T-cell (primary cell): ENCODE results near the gene GPR137B. TPM values are rescaled to one million over a fixed set of nuclear protein-coding genes. Genes with fewer than 3 reads are reported as not detected.

Experiments
- ATAC-seq, 4 experiments: fragments of 200-7000 bp in 3 of 4; fragments of 150-1000 bp in 1 of 4; cut with Tn5 transposase; replicated peaks in 1 of 4; 1 replicate in 3 of 4; 2 replicates in 1 of 4; pipeline ENCODE4 v1.10.0; 2021; ENCODE audit warnings: moderate library complexity in 3 of 4, mild to moderate bottlenecking in 2 of 4, moderate number of reproducible peaks in 1 of 4
- CTCF ChIA-PET, 2 donors: fragments of 300-600 bp; sonication (Branson Sonifier 250); formaldehyde crosslinking; loops; one replicate each; lab custom pipeline; 2022; ENCODE audit warnings: antibody characterized with exemption in 2 of 2; lab: Charles Lee
- POLR2A ChIA-PET, 2 donors: fragments of 300-600 bp; sonication (Branson Sonifier 250); formaldehyde crosslinking; loops; one replicate each; lab custom pipeline; 2022; ENCODE audit warnings: antibody characterized with exemption in 2 of 2; lab: Charles Lee
- DNase-seq, 35 experiments: peaks; one replicate each; pipeline versions ENCODE4 v3.0.0 to v3.0.0-alpha.2; 2013 to 2023
- H3K27ac ChIP-seq: one replicate; pipeline ENCODE4 v1.5.1; 2013; ENCODE audit warnings: low read length
- H3K27me3 ChIP-seq, 2 experiments: replicated peaks in 1 of 2; 1 replicate in 1 of 2; 2 replicates in 1 of 2; pipeline versions ENCODE4 v1.6.1 to v1.7.0; 2013; ENCODE audit warnings: low read length in 1 of 2, mixed read lengths in 1 of 2; ENCODE audit not compliant: control insufficient read depth in 2 of 2, insufficient read depth in 2 of 2; ENCODE audit errors: extremely low read depth in 1 of 2
- H3K36me3 ChIP-seq, 2 donors: 1 replicate in 1 of 2; 2 replicates in 1 of 2; pipeline versions ENCODE4 v1.6.1 to v1.7.0; 2013; ENCODE audit warnings: low read length in 1 of 2; ENCODE audit not compliant: control insufficient read depth in 2 of 2, insufficient read depth in 1 of 2; ENCODE audit errors: extremely low read depth in 1 of 2
- H3K4me1 ChIP-seq, 2 experiments: 1 replicate in 1 of 2; 2 replicates in 1 of 2; pipeline versions ENCODE4 v1.6.1 to v1.7.0; 2013; ENCODE audit warnings: low read length in 2 of 2, mixed read lengths in 1 of 2; ENCODE audit not compliant: insufficient read depth in 2 of 2, control insufficient read depth in 1 of 2; ENCODE audit errors: extremely low read depth in 1 of 2
- H3K4me3 ChIP-seq, 2 donors: 1 replicate in 1 of 2; 2 replicates in 1 of 2; pipeline versions ENCODE4 v1.5.1 to v1.7.0; 2013; ENCODE audit warnings: mild to moderate bottlenecking in 2 of 2, low read length in 1 of 2, moderate library complexity in 1 of 2; ENCODE audit not compliant: control insufficient read depth in 1 of 2; ENCODE audit errors: extremely low read depth in 1 of 2
- H3K9me3 ChIP-seq: 2 replicates; pipeline ENCODE4 v1.7.0; 2013
- H3K27ac Mint-ChIP-seq, 2 donors: one replicate each; pipeline ENCODE4 v1.8.0; 2020 to 2021; ENCODE audit warnings: mild to moderate bottlenecking in 2 of 2, mixed read lengths in 2 of 2
- H3K27me3 Mint-ChIP-seq, 2 donors: one replicate each; pipeline ENCODE4 v1.8.0; 2021 to 2022; ENCODE audit warnings: mixed read lengths in 2 of 2
- H3K36me3 Mint-ChIP-seq: one replicate; pipeline ENCODE4 v1.8.0; 2021; ENCODE audit warnings: mixed read lengths
- H3K4me1 Mint-ChIP-seq, 3 donors: one replicate each; pipeline ENCODE4 v1.8.0; 2020 to 2022; ENCODE audit warnings: mixed read lengths in 3 of 3, mild to moderate bottlenecking in 1 of 3
- H3K4me3 Mint-ChIP-seq, 3 donors: one replicate each; pipeline ENCODE4 v1.8.0; 2020 to 2022; ENCODE audit warnings: mild to moderate bottlenecking in 3 of 3, mixed read lengths in 3 of 3, moderate library complexity in 3 of 3
- H3K9me3 Mint-ChIP-seq, 3 donors: one replicate each; pipeline ENCODE4 v1.8.0; 2020 to 2022; ENCODE audit warnings: mixed read lengths in 3 of 3
- WGBS: methylation state at CpG from one replicate; pipeline ENCODE4 v1.1.5; 2013; ENCODE audit warnings: missing lambda C conversion rate; ENCODE audit not compliant: insufficient coverage; 5-methylcytosine and 5-hydroxymethylcytosine counted together
- total RNA-seq, 35 experiments: library from RNA in 6 of 35; stranded (reverse) in 6 of 35; fragments of 120-200 nt in 1 of 35; gene quantifications; one replicate each; pipeline versions ENCODE4 v1.2.1 to v1.2.4 and lab custom pipeline; 2013 to 2026

Gene GPR137B
- total RNA-seq, 5 donors from 2014 or later (not counting 1 experiment from before 2014, with no cell fraction given): 11.2 to 16.1 (median 12.2) TPM

DNA sequence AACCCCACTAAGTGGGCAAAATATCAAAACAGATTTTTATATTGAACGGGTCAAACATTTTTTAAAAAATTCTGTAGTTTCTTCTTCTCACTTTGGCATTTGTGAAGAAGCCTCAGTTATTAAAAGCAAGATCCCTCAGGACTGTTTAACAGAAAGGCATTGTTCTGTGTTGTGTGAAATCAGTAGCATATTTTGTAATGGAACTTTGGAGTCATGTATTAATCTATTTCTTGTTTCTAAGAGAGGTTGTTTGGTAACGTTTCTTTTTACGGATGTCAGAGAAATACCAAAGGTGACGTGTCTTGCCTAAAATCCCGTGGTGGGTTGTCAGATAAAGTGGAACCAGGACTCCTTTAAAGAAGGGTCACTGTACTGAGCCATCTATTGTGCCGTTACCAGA lies 23.7 kb downstream of the GPR137B start:
- no peak overlapping the region for H3K4me3 ChIP-seq
- no peak overlapping the region for H3K4me3 Mint-ChIP-seq
- H3K27ac ChIP-seq: no peak overlapping the region
- H3K36me3 ChIP-seq: no peaks in the 10 kb centered on the region
- POLR2A ChIA-PET: no interaction called here
- DNase-seq: no peak
- peaks cover 0 to 10% of the 10 kb centered on the region in 2 experiments for H3K4me1 ChIP-seq
- peaks cover 31% of the 10 kb centered on the region for H3K36me3 Mint-ChIP-seq
- no peaks in the 10 kb centered on the region for H3K9me3 ChIP-seq
- CTCF ChIA-PET: no interaction called here
- no peak overlapping the region for H3K27ac Mint-ChIP-seq
- WGBS: no CpG with 5 or more reads among the region's 6 CpGs
- H3K27me3 Mint-ChIP-seq: no peaks in the 10 kb centered on the region
- peaks cover 10 to 11% (median 11%) of the 10 kb centered on the region in 3 donors for H3K9me3 Mint-ChIP-seq
- no peak for ATAC-seq
- no peaks in the 10 kb centered on the region for H3K27me3 ChIP-seq
- peaks cover 6 to 16% (median 12%) of the 10 kb centered on the region in 3 donors for H3K4me1 Mint-ChIP-seq

DNA sequence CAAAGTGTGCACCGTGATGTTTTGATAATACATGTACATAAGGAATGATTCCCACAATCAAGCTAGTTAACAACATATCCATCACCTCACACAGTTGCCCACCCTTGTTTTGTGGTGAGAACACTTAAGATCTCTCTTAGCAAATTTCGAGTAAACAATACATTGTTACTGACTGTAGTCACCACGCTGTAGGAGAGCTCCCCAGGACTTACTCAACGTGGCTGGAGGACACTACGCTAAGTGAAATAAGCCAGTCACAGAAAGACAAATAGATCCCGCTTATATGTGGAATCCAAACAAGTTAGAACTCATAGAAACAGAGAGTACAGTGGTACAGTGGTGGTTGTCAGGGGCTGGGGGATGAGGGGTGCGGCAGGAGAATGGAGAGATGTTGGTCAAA lies 24.8 kb downstream of the GPR137B start:
- 96% methylated on average over 4 of the region's 7 CpGs for WGBS
- no peak overlapping the region for H3K27ac Mint-ChIP-seq
- Histone ChIP-seq H3K27ac (no peak overlapping the region), H3K4me3 (no peak overlapping the region), H3K27me3 (no peaks in the 10 kb centered on the region), H3K4me1 (peaks cover 0 to 7% of the 10 kb centered on the region in 2 experiments), H3K36me3 (no peaks in the 10 kb centered on the region), H3K9me3 (no peaks in the 10 kb centered on the region)
- peaks cover 20% of the 10 kb centered on the region for H3K36me3 Mint-ChIP-seq
- peaks cover 0 to 7% (median under 1%) of the 10 kb centered on the region in 3 donors for H3K9me3 Mint-ChIP-seq
- ATAC-seq: no peak
- POLR2A ChIA-PET: no interaction called here
- H3K4me3 Mint-ChIP-seq: no peak overlapping the region
- no peaks in the 10 kb centered on the region for H3K27me3 Mint-ChIP-seq
- CTCF ChIA-PET: no interaction called here
- DNase-seq: no peak
- peaks cover 6 to 16% (median 10%) of the 10 kb centered on the region in 3 donors for H3K4me1 Mint-ChIP-seq

DNA sequence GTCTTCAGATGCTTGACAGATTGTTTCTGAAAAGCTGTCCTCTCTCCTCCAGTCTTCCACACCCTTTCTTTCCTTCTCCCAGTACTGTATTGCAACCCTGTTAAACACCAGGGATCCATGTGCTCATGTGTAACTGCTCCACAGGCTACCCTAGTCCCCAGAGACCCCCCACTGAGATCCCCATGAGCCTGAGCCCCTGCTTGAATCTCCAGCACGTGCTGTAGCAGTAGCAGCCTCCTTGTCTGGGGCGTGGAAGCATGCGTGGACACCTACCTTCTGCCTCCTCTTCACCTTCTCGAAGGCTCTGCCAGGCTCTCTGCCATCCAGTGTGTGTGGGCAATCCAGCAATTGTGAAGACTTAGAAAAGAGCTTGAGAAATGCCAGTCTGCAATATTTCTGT lies 25.2 kb downstream of the GPR137B start:
- no peak overlapping the region for H3K4me3 ChIP-seq
- POLR2A ChIA-PET: no interaction called here
- Mint-ChIP-seq H3K36me3 (peaks cover 19% of the 10 kb centered on the region), H3K27ac (no peak overlapping the region), H3K9me3 (peaks cover 0 to 7% (median 0%) of the 10 kb centered on the region in 3 donors), H3K4me3 (no peak overlapping the region), H3K4me1 (peaks cover 6 to 16% (median 10%) of the 10 kb centered on the region in 3 donors), H3K27me3 (no peaks in the 10 kb centered on the region)
- no peaks in the 10 kb centered on the region for H3K36me3 ChIP-seq
- ATAC-seq (no peak), DNase-seq (no peak)
- no CpG with 5 or more reads among the region's 4 CpGs for WGBS
- H3K27me3 ChIP-seq: no peaks in the 10 kb centered on the region
- CTCF ChIA-PET: interaction anchor here in 1 of 2 donors (0.6 kb wide), 1 partner anchor 222 kb away, joined by 6 read pairs; no protein-coding TSS in a partner anchor
- H3K9me3 ChIP-seq: no peaks in the 10 kb centered on the region
- H3K4me1 ChIP-seq: peaks cover 0 to 7% of the 10 kb centered on the region in 2 experiments
- H3K27ac ChIP-seq: no peak overlapping the region

GRCh38 chr1:236168716-236169429 lies 26.5 kb downstream of the GPR137B start:
- Mint-ChIP-seq H3K27me3 (no peaks in the 10 kb centered on the region), H3K36me3 (peaks cover 8% of the 10 kb centered on the region), H3K4me3 (no peak overlapping the region), H3K27ac (no peak overlapping the region), H3K4me1 (peaks cover 3 to 11% (median 4%) of the 10 kb centered on the region in 3 donors), H3K9me3 (peaks cover 0 to 2% (median 0%) of the 10 kb centered on the region in 3 donors)
- Histone ChIP-seq H3K27ac (no peak overlapping the region), H3K27me3 (no peaks in the 10 kb centered on the region), H3K9me3 (no peaks in the 10 kb centered on the region), H3K4me1 (peaks cover 0 to 6% of the 10 kb centered on the region in 2 experiments), H3K36me3 (no peaks in the 10 kb centered on the region), H3K4me3 (no peak overlapping the region)
- POLR2A ChIA-PET: no interaction called here
- DNase-seq (no peak), ATAC-seq (no peak)
- WGBS: 80% methylated on average over 7 of the region's 10 CpGs
- CTCF ChIA-PET: no interaction called here

DNA sequence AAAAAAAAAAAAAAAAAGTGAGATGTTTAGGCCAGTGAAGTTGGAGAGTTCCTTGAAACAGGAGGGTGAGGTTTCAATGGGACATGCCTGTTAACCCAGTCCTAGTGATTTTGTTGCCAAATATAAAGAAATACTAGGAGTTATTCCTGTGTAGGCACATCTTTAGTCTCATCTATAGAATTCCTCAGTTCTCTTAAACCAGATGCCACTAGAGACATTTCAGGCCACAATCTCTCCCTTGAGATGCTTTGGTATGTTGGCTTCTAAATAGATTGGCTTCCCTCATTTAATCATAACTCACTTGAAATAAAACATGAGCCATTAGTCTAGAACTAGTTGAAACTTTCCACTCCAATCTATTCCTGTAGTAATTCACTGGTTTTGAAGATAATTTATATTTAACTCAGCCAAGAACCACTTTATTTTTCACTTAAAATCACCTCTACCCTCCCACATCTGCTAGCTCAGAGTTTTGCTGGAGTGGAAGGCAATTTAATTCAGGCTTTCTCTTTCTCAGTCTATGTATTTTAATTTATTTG lies 29.8 kb downstream of the GPR137B start:
- H3K9me3 Mint-ChIP-seq: no peaks in the 10 kb centered on the region
- H3K36me3 Mint-ChIP-seq: peaks cover 9% of the 10 kb centered on the region
- no peaks in the 10 kb centered on the region for H3K4me1 ChIP-seq
- H3K4me3 ChIP-seq: no peak overlapping the region
- POLR2A ChIA-PET: interaction anchor here in 1 of 2 donors (0.6 kb wide), 1 partner anchor 1048 kb away, joined by 3 read pairs; no protein-coding TSS in a partner anchor
- no peaks in the 10 kb centered on the region for H3K27me3 Mint-ChIP-seq
- H3K27ac Mint-ChIP-seq: no peak overlapping the region
- H3K4me1 Mint-ChIP-seq: no peaks in the 10 kb centered on the region
- DNase-seq (no peak), ATAC-seq (no peak)
- no peak overlapping the region for H3K27ac ChIP-seq
- CTCF ChIA-PET: interaction anchor here in 1 of 2 donors (0.7 kb wide), 1 partner anchor 480 kb away, joined by 3 read pairs; no protein-coding TSS in a partner anchor
- no peaks in the 10 kb centered on the region for H3K27me3 ChIP-seq
- no peaks in the 10 kb centered on the region for H3K9me3 ChIP-seq
- no peak overlapping the region for H3K4me3 Mint-ChIP-seq
- no peaks in the 10 kb centered on the region for H3K36me3 ChIP-seq

GRCh38 chr1:236173174-236173767 lies 30.9 kb downstream of the GPR137B start:
- 89% methylated on average over 4 of the region's 5 CpGs for WGBS
- CTCF ChIA-PET: interaction anchor here in 1 of 2 donors (0.5 kb wide), 1 partner anchor 28 kb away, joined by 3 read pairs; no protein-coding TSS in a partner anchor
- Histone ChIP-seq H3K27ac (no peak overlapping the region), H3K27me3 (no peaks in the 10 kb centered on the region), H3K9me3 (no peaks in the 10 kb centered on the region), H3K4me3 (no peak overlapping the region), H3K4me1 (no peaks in the 10 kb centered on the region), H3K36me3 (peaks cover 0 to 3% of the 10 kb centered on the region in 2 donors)
- Mint-ChIP-seq H3K9me3 (no peaks in the 10 kb centered on the region), H3K4me3 (no peak overlapping the region), H3K36me3 (peaks cover 9% of the 10 kb centered on the region), H3K27ac (no peak overlapping the region), H3K4me1 (no peaks in the 10 kb centered on the region), H3K27me3 (no peaks in the 10 kb centered on the region)
- POLR2A ChIA-PET: no interaction called here
- DNase-seq: no peak
- no peak for ATAC-seq
